ENCODE measurements around the gene MAPKBP1. TPM values are rescaled to one million over a fixed set of nuclear protein-coding genes. Genes with fewer than 3 reads are reported as not detected.

MAPKBP1 gene
- total and polyA plus RNA-seq, 2 of the 13 experiments (the other 11 are each of a cell fraction or from before 2014, with no cell fraction given) = 3.0 to 7.3 TPM

GRCh38 chr15:41856716-41857115, 82.4 kb downstream of the MAPKBP1 start:
- no peaks in the 10 kb centered on the region for H3K36me3 ChIP-seq (replicated peaks in 1 of 2; ENCODE audit: control insufficient read depth in 1 of 2, insufficient read depth in 2 of 2, low read length in 2 of 2)
- intact Hi-C loops (cut with micrococcal nuclease; ENCODE audit: unreplicated experiment) (no loop called here), in situ Hi-C loops (cut with HindIII; ENCODE audit: extremely low pct_ligation_motif_present, low pct_unique_long_range_greater_than_20kb) (no loop called here)
- FAIRE-seq (no peak), DNase-seq (ENCODE audit: low spot score) (no peak), ATAC-seq (no peak)
- CTCF ChIA-PET (ENCODE audit: low intra/inter-chr PET ratio, low total read pairs) = no interaction called here
- peaks cover 9 to 39% of the 10 kb centered on the region in 2 experiments; a peak in 4 of 5 replicates for H3K27me3 ChIP-seq (ENCODE audit: control insufficient read depth in 1 of 2, insufficient read depth in 2 of 2, low read length in 2 of 2)
- no peaks in the 10 kb centered on the region for H4K20me1 ChIP-seq (ENCODE audit: insufficient read depth, low read length)
- POLR2A ChIA-PET = no interaction called here
- no peak overlapping the region for H2AFZ ChIP-seq (ENCODE audit: low read length)
- BruUV-seq (replicated peaks) = no TSS peak
- WGBS (ENCODE audit: low lambda C conversion rate) = 53% methylated on average over 12 of the region's 12 CpGs
- no peak overlapping the region for H3K27ac ChIP-seq (ENCODE audit: extremely low read length, insufficient read depth, low read length)
- H3K9ac ChIP-seq (ENCODE audit: insufficient read depth, low read depth, low read length) = no peak overlapping the region
- H3K4me2 ChIP-seq (ENCODE audit: low read depth, low read length) = no peak overlapping the region
- no peak overlapping the region for H3K4me3 ChIP-seq (replicated peaks in 1 of 3; ENCODE audit: insufficient read depth in 1 of 3, low read depth in 2 of 3, low read length in 3 of 3)
- H3K9me3 ChIP-seq (ENCODE audit: low read length) = no peaks in the 10 kb centered on the region
- H3K4me1 ChIP-seq (ENCODE audit: insufficient read depth, low read length) = peaks cover 29% of the 10 kb centered on the region
- H3K79me2 ChIP-seq (ENCODE audit: insufficient read depth, low read length) = no peaks in the 10 kb centered on the region
- TF ChIP-seq ARID5B (CRISPR knock-in tag; IDR thresholded peaks at IDR 0.05) (no peak), NCOA5 (CRISPR knock-in tag; IDR thresholded peaks at IDR 0.05) (no peak), ZNF512B (CRISPR knock-in tag; IDR thresholded peaks at IDR 0.05; ENCODE audit: borderline replicate concordance) (no peak), PRMT3 (CRISPR knock-in tag; IDR thresholded peaks at IDR 0.05; ENCODE audit: borderline replicate concordance, low read depth) (no peak), JUNB (CRISPR knock-in tag; IDR thresholded peaks at IDR 0.05; ENCODE audit: borderline replicate concordance) (no peak), ZBTB20 (CRISPR knock-in tag; IDR thresholded peaks at IDR 0.05; ENCODE audit: borderline replicate concordance, low read depth) (no peak), RERE (CRISPR knock-in tag; IDR thresholded peaks at IDR 0.05; ENCODE audit: low read depth) (no peak), CERS6 (CRISPR knock-in tag; IDR thresholded peaks at IDR 0.05) (no peak), BRD4 (CRISPR knock-in tag; IDR thresholded peaks at IDR 0.05) (no peak), MAF1 (CRISPR knock-in tag; IDR thresholded peaks at IDR 0.05; ENCODE audit: borderline replicate concordance) (no peak), ZNF558 (CRISPR knock-in tag; IDR thresholded peaks at IDR 0.05; ENCODE audit: borderline replicate concordance) (no peak)
